IPS-15b (cell line): ENCODE data around the gene ATCAY.
"Not testable (repeated sequence)": the region's sequence is repeated elsewhere in the genome, so short reads cannot be mapped to it uniquely, and the experiment has no call there.

ENCODE experiments used
- H3K27me3 ChIP-seq: one replicate; pipeline ENCODE4 v1.6.1; 2013; ENCODE audit warnings: low read length; ENCODE audit not compliant: control insufficient read depth, insufficient read depth
- H3K36me3 ChIP-seq: one replicate; pipeline ENCODE4 v1.6.1; 2013; ENCODE audit warnings: low read length; ENCODE audit not compliant: control insufficient read depth, insufficient read depth
- H3K4me1 ChIP-seq: one replicate; pipeline ENCODE4 v1.6.1; 2013; ENCODE audit warnings: mild to moderate bottlenecking, low read length; ENCODE audit not compliant: control insufficient read depth, insufficient read depth
- H3K4me3 ChIP-seq: one replicate; pipeline ENCODE4 v1.5.1; 2013; ENCODE audit warnings: low read depth, low read length
- H3K9ac ChIP-seq: one replicate; pipeline ENCODE4 v1.6.1; 2013; ENCODE audit warnings: low read depth, mild to moderate bottlenecking, low read length
- H3K9me3 ChIP-seq: one replicate; pipeline ENCODE4 v1.6.1; 2013; ENCODE audit warnings: mild to moderate bottlenecking, low read length; ENCODE audit not compliant: control insufficient read depth, insufficient read depth

Gene ATCAY

GRCh38 chr19:3890591-3890990 is 10.1 kb downstream of the ATCAY start:
- Histone ChIP-seq H3K27me3 (no peaks in the 10 kb centered on the region), H3K4me1 (no peaks in the 10 kb centered on the region), H3K4me3 (no peak overlapping the region), H3K36me3 (peaks cover 24% of the 10 kb centered on the region), H3K9me3 (no peaks in the 10 kb centered on the region), H3K9ac (no peak overlapping the region)

GRCh38 chr19:3893509-3894179 is 13.2 kb downstream of the ATCAY start:
- Histone ChIP-seq H3K27me3 (no peaks in the 10 kb centered on the region), H3K4me3 (no peak overlapping the region), H3K9me3 (peaks cover 4% of the 10 kb centered on the region), H3K36me3 (peaks cover 22% of the 10 kb centered on the region), H3K4me1 (no peaks in the 10 kb centered on the region), H3K9ac (no peak overlapping the region)

- H3K9ac ChIP-seq, H3K27me3 ChIP-seq, H3K9me3 ChIP-seq, H3K4me1 ChIP-seq, H3K4me3 ChIP-seq: not testable (repeated sequence)
- peaks cover 24% of the 10 kb centered on the region for H3K36me3 ChIP-seq
Observed at GRCh38 chr19:3894959-3895358, 14.5 kb downstream of the ATCAY start.

- no peak overlapping the region for H3K9ac ChIP-seq
- H3K9me3 ChIP-seq, result peaks cover 4% of the 10 kb centered on the region
- no peak overlapping the region for H3K4me3 ChIP-seq
- peaks cover 21% of the 10 kb centered on the region for H3K36me3 ChIP-seq
- no peaks in the 10 kb centered on the region for H3K27me3 ChIP-seq
- no peaks in the 10 kb centered on the region for H3K4me1 ChIP-seq
Observed at GRCh38 chr19:3895788-3896187, 15.3 kb downstream of the ATCAY start.

GRCh38 chr19:3897936-3898335 is 17.5 kb downstream of the ATCAY start:
- H3K9ac ChIP-seq, result no peak overlapping the region
- H3K4me1 ChIP-seq, result no peaks in the 10 kb centered on the region
- no peaks in the 10 kb centered on the region for H3K27me3 ChIP-seq
- H3K36me3 ChIP-seq, result peaks cover 20% of the 10 kb centered on the region
- H3K9me3 ChIP-seq, result peaks cover 4% of the 10 kb centered on the region
- H3K4me3 ChIP-seq, result no peak overlapping the region

DNA sequence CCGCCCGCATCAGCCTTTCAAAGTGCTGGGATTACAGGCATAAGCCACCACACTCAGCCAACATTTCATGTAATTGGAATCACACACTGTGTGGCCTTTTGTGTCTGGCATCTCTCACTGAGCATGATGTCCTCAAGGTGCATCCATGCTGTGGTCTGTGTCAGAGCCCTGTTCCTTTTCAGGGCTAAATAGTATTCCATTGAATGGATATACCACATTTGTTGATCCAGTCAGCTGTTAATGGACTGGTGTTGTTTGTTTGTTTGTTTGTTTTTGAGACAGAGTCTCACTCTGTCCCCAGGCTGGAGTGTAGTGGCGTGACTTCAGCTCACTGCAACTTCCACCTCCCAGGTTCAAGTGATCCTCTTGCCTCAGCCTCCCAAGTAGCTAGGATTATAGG is 17.9 kb downstream of the ATCAY start:
- no peaks in the 10 kb centered on the region for H3K27me3 ChIP-seq
- H3K9me3 ChIP-seq, result peaks cover 4% of the 10 kb centered on the region
- H3K4me3 ChIP-seq, result no peak overlapping the region
- H3K36me3 ChIP-seq, result peaks cover 23% of the 10 kb centered on the region
- H3K9ac ChIP-seq, result no peak overlapping the region
- no peaks in the 10 kb centered on the region for H3K4me1 ChIP-seq

DNA sequence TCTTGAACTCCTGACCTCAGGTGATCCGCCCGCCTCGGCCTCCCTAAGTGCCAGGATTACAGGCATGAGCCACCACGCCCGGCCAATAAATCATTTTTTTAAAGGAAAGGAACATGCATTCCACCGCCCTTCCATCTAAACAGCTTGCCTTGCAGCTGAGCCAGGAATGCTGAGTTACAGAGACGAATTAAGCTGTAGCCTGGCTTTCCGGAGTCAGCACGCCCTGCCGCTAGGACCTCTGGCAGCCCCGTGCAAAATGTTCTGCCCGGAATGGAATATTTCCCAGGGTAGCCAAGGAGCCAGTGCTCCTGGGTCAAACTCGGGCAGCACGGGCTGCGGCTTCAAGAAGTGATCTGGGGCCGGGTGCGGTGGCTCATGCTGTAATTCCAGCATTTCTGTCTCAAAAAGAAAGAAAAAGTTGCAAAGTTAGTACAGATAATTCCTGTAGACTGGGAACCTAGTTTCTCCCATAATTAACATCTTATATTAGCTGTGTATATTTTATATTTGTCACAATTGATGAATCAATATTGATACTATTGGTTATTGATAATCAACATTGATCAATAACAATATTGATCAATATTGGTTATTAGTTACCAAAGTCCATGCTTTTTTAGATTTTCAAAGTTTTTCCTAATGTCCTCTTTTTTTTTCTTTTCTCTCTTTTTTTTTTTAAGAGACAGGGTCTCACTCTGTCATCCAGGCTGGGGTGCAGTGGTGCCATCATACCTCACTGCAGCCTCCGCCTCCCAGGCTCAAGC is 19.2 kb downstream of the ATCAY start:
- Histone ChIP-seq H3K9me3 (peaks cover 4% of the 10 kb centered on the region), H3K4me1 (no peaks in the 10 kb centered on the region), H3K36me3 (peaks cover 25% of the 10 kb centered on the region), H3K9ac (no peak overlapping the region), H3K27me3 (no peaks in the 10 kb centered on the region), H3K4me3 (no peak overlapping the region)

- Histone ChIP-seq H3K9me3 (peaks cover 4% of the 10 kb centered on the region), H3K36me3 (peaks cover 35% of the 10 kb centered on the region)
Observed at GRCh38 chr19:3902317-3902973, 22.0 kb downstream of the ATCAY start.

DNA sequence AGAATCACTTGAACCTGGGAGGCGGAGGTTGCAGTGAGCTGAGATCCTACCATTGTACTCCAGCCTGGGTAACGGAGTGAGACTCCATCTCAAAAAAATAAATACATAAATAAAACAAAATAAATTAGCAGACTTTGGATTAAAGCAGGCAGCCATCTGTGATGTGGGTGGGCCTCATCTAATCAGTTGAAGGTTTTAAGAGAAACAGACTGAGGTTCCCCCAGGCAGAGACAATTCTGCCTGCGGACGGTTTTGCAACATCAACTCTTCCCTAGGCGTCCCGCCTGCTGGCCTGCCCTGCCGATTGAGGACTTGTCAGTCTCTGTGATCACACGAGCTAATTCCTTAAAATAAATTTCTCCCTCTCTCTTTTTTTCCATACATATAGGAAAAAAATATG is 23.7 kb downstream of the ATCAY start:
- Histone ChIP-seq H3K4me1 (no peaks in the 10 kb centered on the region), H3K27me3 (no peaks in the 10 kb centered on the region), H3K36me3 (peaks cover 36% of the 10 kb centered on the region), H3K9me3 (no peaks in the 10 kb centered on the region), H3K4me3 (no peak overlapping the region), H3K9ac (no peak overlapping the region)

More at GRCh38 chr19:3902317-3902973, 22.0 kb downstream of the ATCAY start:
- H3K9ac ChIP-seq, result no peak overlapping the region
- no peaks in the 10 kb centered on the region for H3K27me3 ChIP-seq
- no peaks in the 10 kb centered on the region for H3K4me1 ChIP-seq
- H3K4me3 ChIP-seq, result no peak overlapping the region

DNA sequence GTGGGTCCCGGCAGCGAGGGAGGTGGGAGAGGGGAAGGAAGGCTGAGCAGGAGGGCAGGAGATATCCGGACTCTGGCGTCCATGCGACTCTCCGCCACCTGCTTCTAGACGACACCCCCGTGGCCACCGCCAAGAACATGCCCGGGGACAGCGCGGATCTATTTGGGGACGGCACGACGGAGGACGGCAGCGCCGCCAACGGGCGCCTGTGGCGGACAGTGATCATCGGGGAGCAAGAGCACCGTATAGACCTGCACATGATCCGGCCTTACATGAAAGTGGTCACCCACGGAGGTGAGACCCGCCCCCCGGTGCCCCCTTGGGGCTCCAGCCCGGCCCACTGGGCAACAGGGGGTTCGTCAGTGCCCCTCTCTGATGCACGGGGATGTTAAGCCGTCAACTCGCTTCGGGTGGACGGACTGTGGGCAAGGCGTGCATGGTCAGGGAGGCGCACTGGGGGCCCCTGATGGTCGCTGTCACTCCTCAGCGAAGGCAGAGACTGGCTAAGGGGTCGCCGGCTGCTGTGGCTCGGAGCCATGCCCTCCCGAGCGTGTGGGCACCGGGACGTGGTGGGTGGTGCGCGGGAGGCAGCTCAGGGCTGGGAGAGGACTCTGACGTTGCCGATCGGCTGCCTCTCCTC is 27.3 kb downstream of the ATCAY start:
- Histone ChIP-seq H3K9ac (no peak overlapping the region), H3K36me3 (peaks cover 52% of the 10 kb centered on the region), H3K4me1 (no peaks in the 10 kb centered on the region), H3K9me3 (peaks cover 6% of the 10 kb centered on the region), H3K27me3 (no peaks in the 10 kb centered on the region), H3K4me3 (no peak overlapping the region)

DNA sequence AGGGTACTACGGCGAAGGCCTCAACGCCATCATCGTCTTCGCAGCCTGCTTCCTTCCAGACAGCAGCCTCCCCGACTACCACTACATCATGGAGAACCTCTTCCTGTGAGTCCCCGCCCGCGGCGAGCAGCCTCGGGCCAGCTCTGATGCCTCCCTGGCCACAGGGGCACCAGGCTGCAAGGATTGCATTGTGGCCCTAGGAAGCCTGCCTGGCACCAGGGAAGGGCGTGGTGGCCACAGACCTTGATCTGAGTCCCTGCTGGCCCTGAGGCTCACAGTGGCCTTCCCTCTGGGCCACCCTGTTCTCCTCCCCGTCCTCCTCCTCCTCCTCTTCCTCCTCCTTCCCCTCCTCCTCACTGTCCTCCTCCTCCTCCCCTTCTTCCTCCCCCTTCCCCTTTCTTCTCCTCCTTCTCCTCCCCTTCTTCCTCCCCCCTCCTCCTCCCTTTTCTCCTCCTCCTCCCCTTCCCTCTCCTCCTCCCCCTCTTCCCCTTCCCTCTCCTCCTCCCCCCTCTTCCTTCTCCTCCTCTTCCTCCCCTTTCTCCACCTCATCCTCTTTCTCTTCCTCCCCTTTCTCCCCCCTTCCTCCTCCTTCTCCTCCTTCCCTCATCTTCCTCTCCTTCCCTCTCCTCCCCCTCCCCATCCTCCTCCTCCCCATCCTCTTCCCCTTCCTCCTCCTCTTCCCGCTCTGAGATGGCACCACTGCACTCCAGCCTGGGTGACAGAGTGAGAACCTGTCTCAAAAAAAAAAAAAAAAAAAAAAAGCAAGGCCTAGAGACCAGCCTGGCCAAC is 28.0 kb downstream of the ATCAY start:
- no peaks in the 10 kb centered on the region for H3K27me3 ChIP-seq
- no peak overlapping the region for H3K9ac ChIP-seq
- peaks cover 6% of the 10 kb centered on the region for H3K9me3 ChIP-seq
- H3K4me3 ChIP-seq, result no peak overlapping the region
- peaks cover 52% of the 10 kb centered on the region for H3K36me3 ChIP-seq
- no peaks in the 10 kb centered on the region for H3K4me1 ChIP-seq
